GM12878 (cell line): ENCODE data around the gene ATP7B. TPM values are rescaled to one million over a fixed set of nuclear protein-coding genes. Genes with fewer than 3 reads are reported as not detected.

Experiments
- ATF7 ChIP-seq: fragments of 450-650 bp; IDR thresholded peaks from 2 replicates; pipeline ENCODE4 v1.6.1; 2016; ENCODE audit warnings: low read depth, mild to moderate bottlenecking
- BACH1 ChIP-seq: fragments of 450-650 bp; IDR thresholded peaks from 2 replicates; pipeline ENCODE4 v1.6.1; 2017; ENCODE audit warnings: mild to moderate bottlenecking, borderline replicate concordance
- BCL11A ChIP-seq: IDR thresholded peaks from 2 replicates; pipeline ENCODE4 v1.6.1; 2011; ENCODE audit warnings: low read depth, low read length
- CHD1 ChIP-seq: IDR thresholded peaks from 2 replicates; pipeline ENCODE4 v1.6.1; 2012; ENCODE audit warnings: low read depth, low read length, improper control_type of control experiment
- CHD2 ChIP-seq: IDR thresholded peaks from 2 replicates; pipeline ENCODE4 v1.6.1; 2011; ENCODE audit warnings: low read depth, low read length, improper control_type of control experiment, borderline replicate concordance
- EGR1 ChIP-seq, 2 experiments: IDR thresholded peaks; 1 replicate in 1 of 2; 2 replicates in 1 of 2; pipeline ENCODE4 v1.6.1; 2011 to 2012; ENCODE audit warnings: low read depth in 2 of 2, low read length in 2 of 2, borderline replicate concordance in 1 of 2, mild to moderate bottlenecking in 1 of 2, moderate library complexity in 1 of 2
- HDAC2 ChIP-seq: fragments of 200-600 bp; sonication (generic); IDR thresholded peaks from 2 replicates; pipeline ENCODE4 v1.6.1; 2017
- IRF4 ChIP-seq: IDR thresholded peaks from 2 replicates; pipeline ENCODE4 v1.6.1; 2011; ENCODE audit warnings: low read depth, low read length
- JUNB ChIP-seq: IDR thresholded peaks from 2 replicates; pipeline ENCODE4 v1.6.1; 2016; ENCODE audit warnings: antibody characterized with exemption, mild to moderate bottlenecking
- MXI1 ChIP-seq: fragments of 150-350 bp; IDR thresholded peaks from 2 replicates; pipeline ENCODE4 v1.6.1; 2011; ENCODE audit warnings: low read depth, mild to moderate bottlenecking, inconsistent platforms, low read length, improper control_type of control experiment
- NRF1 ChIP-seq: conservative IDR thresholded peaks from 2 replicates; pipeline ENCODE4 v1.6.1; 2011; ENCODE audit warnings: mild to moderate bottlenecking, low read depth, low read length, improper control_type of control experiment
- POLR2A ChIP-seq: IDR thresholded peaks from 2 replicates; pipeline ENCODE4 v1.6.1; 2011; ENCODE audit warnings: low read depth, mild to moderate bottlenecking, low read length
- POLR2AphosphoS2 ChIP-seq: IDR thresholded peaks from 2 replicates; pipeline ENCODE4 v1.6.1; 2011; ENCODE audit warnings: low read depth, mild to moderate bottlenecking, low read length, improper control_type of control experiment, moderate library complexity
- SIN3A ChIP-seq: IDR thresholded peaks from 2 replicates; pipeline ENCODE4 v1.6.1; 2012; ENCODE audit warnings: low read depth, low read length, improper control_type of control experiment
- SUPT20H ChIP-seq: IDR thresholded peaks from 2 replicates; pipeline ENCODE4 v1.6.1; 2011; ENCODE audit warnings: low read depth, mild to moderate bottlenecking, low read length, moderate library complexity, borderline replicate concordance; ENCODE audit not compliant: control insufficient read depth
- TARDBP ChIP-seq: IDR thresholded peaks from 2 replicates; pipeline ENCODE4 v1.6.1; 2016; ENCODE audit warnings: borderline replicate concordance
- TCF12 ChIP-seq: IDR thresholded peaks from 2 replicates; pipeline ENCODE4 v1.6.1; 2011; ENCODE audit warnings: low read depth, mild to moderate bottlenecking, low read length
- YBX1 ChIP-seq: fragments of 450-650 bp; IDR thresholded peaks from 2 replicates; pipeline ENCODE4 v1.6.1; 2016; ENCODE audit warnings: antibody characterized with exemption
- polyA plus RNA-seq, 11 experiments: library from polyadenylated mRNA; depleted of rRNA in 4 of 11; unstranded in 6 of 11; stranded (reverse) in 5 of 11; fragments of >200 nt; fragmentation: Nextera tagmentation in 4 of 11; fragmentation: Illumina TruSeq in 1 of 11; extraction: Ambion mirVana in 4 of 11; extraction: Trizol in 1 of 11; gene quantifications; 1 replicate in 1 of 11; 2 replicates in 10 of 11; pipeline versions ENCODE4 v1.2.1 to v1.2.3, GENCODE V29; 2011 to 2016; ENCODE audit warnings: inconsistent platforms in 2 of 11, missing spikeins in 2 of 11, low read depth in 1 of 11
- total RNA-seq, 4 experiments: library from RNA; depleted of rRNA in 3 of 4; stranded (reverse); fragments of >200 nt in 3 of 4; fragmentation: Illumina TruSeq in 1 of 4; extraction: Trizol in 1 of 4; gene quantifications; 2 replicates each; pipeline versions ENCODE4 v1.2.1 to v1.2.3, GENCODE V29; 2013 to 2021
- TF ChIP-seq, protein P1 (sequence below): IDR thresholded peaks from 2 replicates; pipeline ENCODE4 v1.6.1; 2012; ENCODE audit warnings: low read depth, low read length, improper control_type of control experiment
- TF ChIP-seq, protein P2 (sequence below): fragments of 450-650 bp; IDR thresholded peaks from 2 replicates; pipeline ENCODE4 v1.6.1; 2017; ENCODE audit warnings: low read depth, mild to moderate bottlenecking, moderate library complexity
- TF ChIP-seq, protein P3 (sequence below), 3 experiments: IDR thresholded peaks in 2 of 3; conservative IDR thresholded peaks in 1 of 3; 2 replicates each; pipeline ENCODE4 v1.5.1; 2011; ENCODE audit warnings: low read depth in 3 of 3, low read length in 3 of 3, mild to moderate bottlenecking in 3 of 3, control low read depth in 2 of 3, moderate library complexity in 2 of 3, inconsistent platforms in 1 of 3, mixed read lengths in 1 of 3; ENCODE audit not compliant: control insufficient read depth in 2 of 3, insufficient read depth in 1 of 3; ENCODE audit errors: extremely low read depth in 1 of 3
- TF ChIP-seq, protein P4 (sequence below): fragments of 450-650 bp; IDR thresholded peaks from 2 replicates; pipeline ENCODE4 v1.6.1; 2016; ENCODE audit warnings: mild to moderate bottlenecking, moderate library complexity, borderline replicate concordance

Gene ATP7B
- total and polyA plus RNA-seq, 10 of the 15 experiments (the other 5 are each of a cell fraction or from before 2014, with no cell fraction given) = under 0.01 to 1.1 (median 0.06) TPM; not detected in 2

DNA sequence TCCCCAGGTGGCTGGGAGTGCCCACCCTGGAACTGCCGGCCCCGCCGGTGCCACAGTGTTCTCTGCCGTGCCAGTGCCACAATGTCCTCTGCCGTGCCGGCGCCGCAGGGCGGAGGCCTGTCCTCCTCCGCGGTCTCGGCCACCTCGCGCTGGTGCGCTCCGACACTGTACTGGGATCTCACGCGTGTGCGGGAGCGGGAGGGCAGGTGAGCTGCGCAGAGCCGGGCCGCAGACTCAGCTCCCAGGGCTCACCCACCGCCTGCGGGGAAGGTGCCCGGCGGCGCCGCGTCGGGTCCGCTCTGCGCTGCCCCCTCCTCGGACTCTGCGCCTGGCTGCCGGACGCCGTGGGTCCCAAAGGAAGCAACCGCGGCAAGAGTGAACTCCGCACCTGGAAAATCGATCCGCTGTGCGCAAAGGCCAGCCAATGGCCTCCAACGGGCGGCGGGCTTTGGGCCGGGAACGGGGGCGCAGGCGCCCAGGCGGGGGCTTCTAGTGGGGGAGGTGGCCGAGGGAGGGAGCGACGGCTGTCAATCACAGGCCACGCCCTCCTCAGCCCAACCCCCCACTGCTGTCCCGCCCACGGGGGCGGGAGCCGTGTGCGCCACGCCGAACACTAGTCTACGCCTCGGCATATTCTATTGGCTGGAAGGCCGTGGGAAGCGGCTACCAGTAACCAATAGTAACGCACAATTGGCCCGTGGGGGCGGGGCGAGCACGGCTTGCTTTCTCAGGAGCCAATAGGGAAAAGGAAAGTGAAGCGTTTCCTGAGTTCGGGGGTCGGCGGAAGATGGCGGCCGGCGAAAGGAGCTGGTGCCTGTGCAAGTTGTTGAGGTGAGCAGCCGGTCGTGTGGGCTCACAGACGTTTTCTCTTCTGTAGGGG lies 622 bp upstream of the ATP7B start, which contains the start of gene ALG11 (continued):
- TF ChIP-seq, protein P1, sequence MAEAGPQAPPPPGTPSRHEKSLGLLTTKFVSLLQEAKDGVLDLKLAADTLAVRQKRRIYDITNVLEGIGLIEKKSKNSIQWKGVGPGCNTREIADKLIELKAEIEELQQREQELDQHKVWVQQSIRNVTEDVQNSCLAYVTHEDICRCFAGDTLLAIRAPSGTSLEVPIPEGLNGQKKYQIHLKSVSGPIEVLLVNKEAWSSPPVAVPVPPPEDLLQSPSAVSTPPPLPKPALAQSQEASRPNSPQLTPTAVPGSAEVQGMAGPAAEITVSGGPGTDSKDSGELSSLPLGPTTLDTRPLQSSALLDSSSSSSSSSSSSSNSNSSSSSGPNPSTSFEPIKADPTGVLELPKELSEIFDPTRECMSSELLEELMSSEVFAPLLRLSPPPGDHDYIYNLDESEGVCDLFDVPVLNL = no peak
- TF ChIP-seq POLR2A = peak; percentile 92
- peak; percentile 44 to 91 for TF ChIP-seq EGR1 (IDR thresholded peaks at IDR 0.05; ENCODE audit: borderline replicate concordance in 1 of 2, low read depth in 2 of 2, low read length in 2 of 2)
- TF ChIP-seq, protein P2, sequence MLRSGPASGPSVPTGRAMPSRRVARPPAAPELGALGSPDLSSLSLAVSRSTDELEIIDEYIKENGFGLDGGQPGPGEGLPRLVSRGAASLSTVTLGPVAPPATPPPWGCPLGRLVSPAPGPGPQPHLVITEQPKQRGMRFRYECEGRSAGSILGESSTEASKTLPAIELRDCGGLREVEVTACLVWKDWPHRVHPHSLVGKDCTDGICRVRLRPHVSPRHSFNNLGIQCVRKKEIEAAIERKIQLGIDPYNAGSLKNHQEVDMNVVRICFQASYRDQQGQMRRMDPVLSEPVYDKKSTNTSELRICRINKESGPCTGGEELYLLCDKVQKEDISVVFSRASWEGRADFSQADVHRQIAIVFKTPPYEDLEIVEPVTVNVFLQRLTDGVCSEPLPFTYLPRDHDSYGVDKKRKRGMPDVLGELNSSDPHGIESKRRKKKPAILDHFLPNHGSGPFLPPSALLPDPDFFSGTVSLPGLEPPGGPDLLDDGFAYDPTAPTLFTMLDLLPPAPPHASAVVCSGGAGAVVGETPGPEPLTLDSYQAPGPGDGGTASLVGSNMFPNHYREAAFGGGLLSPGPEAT = peak; percentile 98
- no peak for TF ChIP-seq YBX1
- TF ChIP-seq CHD1 = no peak
- TF ChIP-seq, protein P3, sequence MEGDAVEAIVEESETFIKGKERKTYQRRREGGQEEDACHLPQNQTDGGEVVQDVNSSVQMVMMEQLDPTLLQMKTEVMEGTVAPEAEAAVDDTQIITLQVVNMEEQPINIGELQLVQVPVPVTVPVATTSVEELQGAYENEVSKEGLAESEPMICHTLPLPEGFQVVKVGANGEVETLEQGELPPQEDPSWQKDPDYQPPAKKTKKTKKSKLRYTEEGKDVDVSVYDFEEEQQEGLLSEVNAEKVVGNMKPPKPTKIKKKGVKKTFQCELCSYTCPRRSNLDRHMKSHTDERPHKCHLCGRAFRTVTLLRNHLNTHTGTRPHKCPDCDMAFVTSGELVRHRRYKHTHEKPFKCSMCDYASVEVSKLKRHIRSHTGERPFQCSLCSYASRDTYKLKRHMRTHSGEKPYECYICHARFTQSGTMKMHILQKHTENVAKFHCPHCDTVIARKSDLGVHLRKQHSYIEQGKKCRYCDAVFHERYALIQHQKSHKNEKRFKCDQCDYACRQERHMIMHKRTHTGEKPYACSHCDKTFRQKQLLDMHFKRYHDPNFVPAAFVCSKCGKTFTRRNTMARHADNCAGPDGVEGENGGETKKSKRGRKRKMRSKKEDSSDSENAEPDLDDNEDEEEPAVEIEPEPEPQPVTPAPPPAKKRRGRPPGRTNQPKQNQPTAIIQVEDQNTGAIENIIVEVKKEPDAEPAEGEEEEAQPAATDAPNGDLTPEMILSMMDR (IDR thresholded peaks at IDR 0.05 in 2 of 3, conservative IDR thresholded peaks at IDR 0.05 in 1 of 3; ENCODE audit: control insufficient read depth in 2 of 3, extremely low read depth in 1 of 3, insufficient read depth in 1 of 3, low read depth in 3 of 3, low read length in 3 of 3) = no peak
- no peak for TF ChIP-seq IRF4
- TF ChIP-seq, protein P4, sequence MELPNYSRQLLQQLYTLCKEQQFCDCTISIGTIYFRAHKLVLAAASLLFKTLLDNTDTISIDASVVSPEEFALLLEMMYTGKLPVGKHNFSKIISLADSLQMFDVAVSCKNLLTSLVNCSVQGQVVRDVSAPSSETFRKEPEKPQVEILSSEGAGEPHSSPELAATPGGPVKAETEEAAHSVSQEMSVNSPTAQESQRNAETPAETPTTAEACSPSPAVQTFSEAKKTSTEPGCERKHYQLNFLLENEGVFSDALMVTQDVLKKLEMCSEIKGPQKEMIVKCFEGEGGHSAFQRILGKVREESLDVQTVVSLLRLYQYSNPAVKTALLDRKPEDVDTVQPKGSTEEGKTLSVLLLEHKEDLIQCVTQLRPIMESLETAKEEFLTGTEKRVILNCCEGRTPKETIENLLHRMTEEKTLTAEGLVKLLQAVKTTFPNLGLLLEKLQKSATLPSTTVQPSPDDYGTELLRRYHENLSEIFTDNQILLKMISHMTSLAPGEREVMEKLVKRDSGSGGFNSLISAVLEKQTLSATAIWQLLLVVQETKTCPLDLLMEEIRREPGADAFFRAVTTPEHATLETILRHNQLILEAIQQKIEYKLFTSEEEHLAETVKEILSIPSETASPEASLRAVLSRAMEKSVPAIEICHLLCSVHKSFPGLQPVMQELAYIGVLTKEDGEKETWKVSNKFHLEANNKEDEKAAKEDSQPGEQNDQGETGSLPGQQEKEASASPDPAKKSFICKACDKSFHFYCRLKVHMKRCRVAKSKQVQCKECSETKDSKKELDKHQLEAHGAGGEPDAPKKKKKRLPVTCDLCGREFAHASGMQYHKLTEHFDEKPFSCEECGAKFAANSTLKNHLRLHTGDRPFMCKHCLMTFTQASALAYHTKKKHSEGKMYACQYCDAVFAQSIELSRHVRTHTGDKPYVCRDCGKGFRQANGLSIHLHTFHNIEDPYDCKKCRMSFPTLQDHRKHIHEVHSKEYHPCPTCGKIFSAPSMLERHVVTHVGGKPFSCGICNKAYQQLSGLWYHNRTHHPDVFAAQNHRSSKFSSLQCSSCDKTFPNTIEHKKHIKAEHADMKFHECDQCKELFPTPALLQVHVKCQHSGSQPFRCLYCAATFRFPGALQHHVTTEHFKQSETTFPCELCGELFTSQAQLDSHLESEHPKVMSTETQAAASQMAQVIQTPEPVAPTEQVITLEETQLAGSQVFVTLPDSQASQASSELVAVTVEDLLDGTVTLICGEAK = peak; percentile 83; the same call in 1 of the 2 replicates
- TF ChIP-seq MXI1 = peak; percentile 44; the same call in 1 of the 2 replicates
- no peak for TF ChIP-seq HDAC2
- TF ChIP-seq TCF12 = 0 out of 2 replicates have a peak, but pooled peaks have one; percentile 25
- TF ChIP-seq TARDBP = no peak
- no peak for TF ChIP-seq SIN3A
- peak; percentile 96 for TF ChIP-seq CHD2
- TF ChIP-seq POLR2AphosphoS2 = peak; percentile 80
- no peak for TF ChIP-seq JUNB
- TF ChIP-seq BCL11A = no peak
- no peak for TF ChIP-seq ATF7
- TF ChIP-seq NRF1 = no peak
- TF ChIP-seq SUPT20H = no peak
- TF ChIP-seq BACH1 = peak; percentile 43; the same call in 1 of the 2 replicates
